Tibial nerve (tissue), 4 donors: ENCODE measurements around the gene CAVIN2. TPM values are rescaled to one million over a fixed set of nuclear protein-coding genes. Genes with fewer than 3 reads are reported as not detected.
A peak's percentile ranks its signal among the peaks of the same experiment; 100 is the strongest.

Experiments
- DNase-seq, 2 donors: peaks; one replicate each; pipeline ENCODE4 v3.0.0-alpha.2; 2019; ENCODE audit warnings: low spot score in 2 of 2
- H3K27ac ChIP-seq, 4 donors: fragments of 200-600 bp; sonication (generic) in 3 of 4; one replicate each; pipeline ENCODE4 v1.5.1; 2017 to 2019; ENCODE audit warnings: mild to moderate bottlenecking in 1 of 4
- H3K27me3 ChIP-seq, 2 donors: fragments of 200-600 bp; sonication (generic) in 1 of 2; one replicate each; pipeline versions ENCODE4 v1.5.1 to v1.6.0; 2017 to 2019
- H3K36me3 ChIP-seq, 3 donors: fragments of 200-600 bp; sonication (generic); one replicate each; pipeline ENCODE4 v1.5.1; 2018 to 2019
- H3K4me1 ChIP-seq, 4 donors: fragments of 200-600 bp; sonication (generic) in 3 of 4; one replicate each; pipeline ENCODE4 v1.5.1; 2017 to 2019
- H3K4me3 ChIP-seq, 4 donors: fragments of 200-600 bp; sonication (generic) in 3 of 4; one replicate each; pipeline ENCODE4 v1.5.1; 2017 to 2019; ENCODE audit warnings: mild to moderate bottlenecking in 1 of 4, moderate library complexity in 1 of 4
- H3K9me3 ChIP-seq, 4 donors: fragments of 200-600 bp; sonication (generic) in 3 of 4; one replicate each; pipeline ENCODE4 v1.5.1; 2017 to 2019
- EP300 ChIP-seq, 2 donors: sonication (generic); formaldehyde crosslinking; IDR thresholded peaks; one replicate each; pipeline ENCODE4 v1.6.1; 2017; ENCODE audit warnings: antibody characterized with exemption in 2 of 2, mild to moderate bottlenecking in 1 of 2
- POLR2A ChIP-seq, 2 donors: fragments of 450-650 bp; IDR thresholded peaks; one replicate each; pipeline ENCODE4 v1.6.1; 2017; ENCODE audit warnings: antibody characterized with exemption in 2 of 2, mild to moderate bottlenecking in 2 of 2, moderate library complexity in 2 of 2
- WGBS, 2 donors: methylation state at CpG; one replicate each; pipeline ENCODE4 v1.1.5; 2018; 5-methylcytosine and 5-hydroxymethylcytosine counted together
- total RNA-seq, 4 donors: library from RNA; depleted of rRNA; stranded (reverse); fragments of >200 nt; gene quantifications; one replicate each; pipeline ENCODE4 v1.1.0, GENCODE V29; 2016
- TF ChIP-seq, protein P1 (sequence below), 5 experiments: fragments of 200-600 bp in 3 of 5; fragments of 450-650 bp in 2 of 5; sonication (generic) in 3 of 5; IDR thresholded peaks; one replicate each; pipeline ENCODE4 v1.5.1; 2016 to 2019; ENCODE audit warnings: antibody characterized with exemption in 5 of 5, mild to moderate bottlenecking in 3 of 5, moderate library complexity in 2 of 5

CAVIN2 gene
- total RNA-seq, 4 donors from 2014 or later: 47.9 to 54.0 (median 50.9) TPM

DNA sequence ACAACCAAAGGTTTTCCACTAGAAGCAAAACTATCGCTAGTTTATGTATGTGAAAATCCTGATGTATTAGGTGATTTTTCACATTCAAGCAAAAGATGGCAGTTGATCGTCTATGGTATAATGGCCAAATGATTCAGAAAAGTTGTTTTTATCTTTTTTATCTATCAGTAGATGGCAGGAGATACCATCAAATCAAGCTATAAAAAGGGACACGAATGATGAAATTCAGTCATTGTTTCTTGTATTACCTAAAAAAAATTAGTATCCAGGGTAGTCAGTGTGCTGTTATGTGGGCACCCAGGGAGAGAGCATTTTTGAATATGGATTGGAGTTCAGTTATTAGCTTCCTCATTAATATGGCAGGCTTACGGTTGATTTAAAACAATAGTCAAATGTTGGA lies 22.9 kb upstream of the CAVIN2 start:
- TF ChIP-seq EP300 (IDR thresholded peaks at IDR 0.05) (no peak), POLR2A (IDR thresholded peaks at IDR 0.05) (no peak)
- TF ChIP-seq, protein P1, sequence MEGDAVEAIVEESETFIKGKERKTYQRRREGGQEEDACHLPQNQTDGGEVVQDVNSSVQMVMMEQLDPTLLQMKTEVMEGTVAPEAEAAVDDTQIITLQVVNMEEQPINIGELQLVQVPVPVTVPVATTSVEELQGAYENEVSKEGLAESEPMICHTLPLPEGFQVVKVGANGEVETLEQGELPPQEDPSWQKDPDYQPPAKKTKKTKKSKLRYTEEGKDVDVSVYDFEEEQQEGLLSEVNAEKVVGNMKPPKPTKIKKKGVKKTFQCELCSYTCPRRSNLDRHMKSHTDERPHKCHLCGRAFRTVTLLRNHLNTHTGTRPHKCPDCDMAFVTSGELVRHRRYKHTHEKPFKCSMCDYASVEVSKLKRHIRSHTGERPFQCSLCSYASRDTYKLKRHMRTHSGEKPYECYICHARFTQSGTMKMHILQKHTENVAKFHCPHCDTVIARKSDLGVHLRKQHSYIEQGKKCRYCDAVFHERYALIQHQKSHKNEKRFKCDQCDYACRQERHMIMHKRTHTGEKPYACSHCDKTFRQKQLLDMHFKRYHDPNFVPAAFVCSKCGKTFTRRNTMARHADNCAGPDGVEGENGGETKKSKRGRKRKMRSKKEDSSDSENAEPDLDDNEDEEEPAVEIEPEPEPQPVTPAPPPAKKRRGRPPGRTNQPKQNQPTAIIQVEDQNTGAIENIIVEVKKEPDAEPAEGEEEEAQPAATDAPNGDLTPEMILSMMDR (IDR thresholded peaks at IDR 0.05): no peak
- Histone ChIP-seq H3K36me3 (no peaks in the 10 kb centered on the region), H3K9me3 (no peaks in the 10 kb centered on the region), H3K4me3 (no peak overlapping the region), H3K4me1 (peaks cover 0 to 28% (median 8%) of the 10 kb centered on the region in 4 donors), H3K27ac (no peak overlapping the region), H3K27me3 (no peaks in the 10 kb centered on the region)
- WGBS, 2 donors: 69 to 74% methylated on average over 4 of the region's 4 CpGs
- DNase-seq: no peak

DNA sequence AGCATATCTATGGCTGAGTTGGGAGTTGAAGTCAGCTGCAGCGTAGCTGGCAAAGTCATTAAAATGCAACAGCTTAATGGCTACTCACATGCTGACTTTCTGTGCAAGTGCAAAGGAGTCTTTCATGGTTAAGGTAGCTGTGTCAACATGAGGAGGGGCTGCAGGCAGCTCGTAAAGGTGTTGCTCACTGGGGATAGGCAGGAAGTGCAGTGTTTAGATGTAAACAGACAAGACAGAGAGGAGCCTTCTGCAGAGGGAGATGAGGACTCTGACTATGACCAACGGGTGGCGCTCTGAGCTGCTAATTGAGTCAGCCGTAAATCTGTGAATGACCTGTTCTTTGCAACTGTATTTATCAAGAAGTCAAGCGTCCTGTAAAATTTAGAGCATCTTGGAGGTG lies 22.3 kb upstream of the CAVIN2 start:
- 66 to 73% methylated on average over 6 of the region's 6 CpGs for WGBS, 2 donors
- Histone ChIP-seq H3K27me3 (no peaks in the 10 kb centered on the region), H3K4me3 (no peak overlapping the region), H3K9me3 (no peaks in the 10 kb centered on the region), H3K27ac (no peak overlapping the region), H3K36me3 (no peaks in the 10 kb centered on the region), H3K4me1 (peaks cover 0 to 33% (median 8%) of the 10 kb centered on the region in 4 donors)
- TF ChIP-seq EP300 (IDR thresholded peaks at IDR 0.05) (no peak), POLR2A (IDR thresholded peaks at IDR 0.05) (no peak)
- TF ChIP-seq, protein P1 (IDR thresholded peaks at IDR 0.05): no peak
- no peak for DNase-seq

GRCh38 chr2:191867507-191867847 lies 20.6 kb upstream of the CAVIN2 start:
- no peaks in the 10 kb centered on the region for H3K36me3 ChIP-seq
- peaks cover 0 to 33% (median 8%) of the 10 kb centered on the region in 4 donors for H3K4me1 ChIP-seq
- TF ChIP-seq EP300 (IDR thresholded peaks at IDR 0.05): no peak
- TF ChIP-seq, protein P1 (IDR thresholded peaks at IDR 0.05): no peak
- TF ChIP-seq POLR2A (IDR thresholded peaks at IDR 0.05): no peak
- H3K4me3 ChIP-seq: no peak overlapping the region
- peak overlapping the region in 2 of 4 donors; percentile 74 to 75 for H3K27ac ChIP-seq
- 38 to 45% methylated on average over 1 of the region's 1 CpG for WGBS, 2 donors
- DNase-seq: no peak
- no peaks in the 10 kb centered on the region for H3K9me3 ChIP-seq
- no peaks in the 10 kb centered on the region for H3K27me3 ChIP-seq

DNA sequence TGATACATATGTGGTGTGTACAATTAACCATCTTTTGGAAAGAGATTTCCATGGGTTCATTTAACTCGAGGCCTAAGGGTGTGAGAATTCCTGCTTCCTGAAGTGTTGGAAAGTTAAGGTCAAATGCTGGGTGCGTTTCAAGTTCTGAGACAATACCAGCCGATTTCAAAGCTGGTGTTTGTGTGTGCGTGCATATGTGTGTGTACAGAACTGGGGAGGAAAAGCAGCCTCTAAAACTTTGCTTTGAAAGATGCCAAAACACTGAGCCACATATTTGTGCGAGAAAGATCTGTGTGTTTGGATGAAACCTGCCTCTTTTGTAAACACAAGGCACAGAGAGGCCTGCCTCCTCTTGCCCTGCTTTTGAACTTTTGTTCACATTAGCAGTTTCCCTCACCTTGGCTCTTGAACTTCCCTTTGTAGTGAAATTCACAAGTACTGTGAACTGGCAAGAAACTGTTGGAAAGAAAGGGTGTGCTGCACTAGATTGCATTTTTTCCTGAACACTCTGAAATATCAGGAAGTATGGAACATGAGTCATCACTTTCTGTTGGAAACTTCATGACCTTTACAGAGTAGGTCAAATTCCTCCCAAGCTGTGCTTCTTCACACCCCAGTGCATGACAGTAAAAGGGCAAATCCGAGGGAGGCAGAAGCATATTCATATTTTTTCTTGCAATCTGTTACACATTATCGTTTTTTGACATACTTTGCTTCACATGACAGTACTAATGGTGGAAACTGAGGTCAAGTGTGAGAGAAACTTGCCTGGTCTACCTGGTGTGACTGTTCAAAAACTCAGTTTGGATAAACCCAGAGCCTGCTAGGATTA lies 20.0 kb upstream of the CAVIN2 start:
- Histone ChIP-seq H3K36me3 (no peaks in the 10 kb centered on the region), H3K4me1 (peaks cover 0 to 33% (median 8%) of the 10 kb centered on the region in 4 donors), H3K4me3 (no peak overlapping the region), H3K27ac (peak overlapping the region in 3 of 4 donors; percentile 31 to 75 (median 74)), H3K27me3 (no peaks in the 10 kb centered on the region), H3K9me3 (no peaks in the 10 kb centered on the region)
- DNase-seq: peak in 1 of 2 donors; percentile 34
- TF ChIP-seq, protein P1 (IDR thresholded peaks at IDR 0.05): no peak
- TF ChIP-seq EP300 (IDR thresholded peaks at IDR 0.05) (peak; percentile 42 to 90), POLR2A (IDR thresholded peaks at IDR 0.05) (no peak)
- 6 to 14% methylated on average over 7 of the region's 7 CpGs for WGBS, 2 donors

- no peaks in the 10 kb centered on the region for H3K9me3 ChIP-seq
- peak overlapping the region in 3 of 4 donors; percentile 31 to 74 (median 65) for H3K27ac ChIP-seq
- H3K27me3 ChIP-seq: no peaks in the 10 kb centered on the region
- TF ChIP-seq POLR2A (IDR thresholded peaks at IDR 0.05): no peak
- TF ChIP-seq, protein P1 (IDR thresholded peaks at IDR 0.05): no peak
- TF ChIP-seq EP300 (IDR thresholded peaks at IDR 0.05): no peak
- H3K4me1 ChIP-seq: peaks cover 0 to 33% (median 8%) of the 10 kb centered on the region in 4 donors
- no peak overlapping the region for H3K4me3 ChIP-seq
- H3K36me3 ChIP-seq: no peaks in the 10 kb centered on the region
- no peak for DNase-seq
- 67 to 68% methylated on average over 5 of the region's 5 CpGs for WGBS, 2 donors
These were observed 19.3 kb upstream of the CAVIN2 start for GRCh38 chr2:191866195-191866594.
